Transverse colon (tissue), 3 donors: ENCODE data around the gene AEN.

ENCODE experiments used
- CTCF ChIP-seq, 5 experiments: fragments of 200-600 bp in 3 of 5; fragments of 450-650 bp in 2 of 5; sonication (generic) in 3 of 5; IDR thresholded peaks; 1 replicate in 2 of 5; 2 replicates in 3 of 5; pipeline ENCODE4 v1.5.1; 2016 to 2017; ENCODE audit warnings: antibody characterized with exemption in 5 of 5, inconsistent platforms in 3 of 5, mild to moderate bottlenecking in 2 of 5, moderate library complexity in 1 of 5
- POLR2A ChIP-seq: fragments of 450-650 bp; IDR thresholded peaks from one replicate; pipeline ENCODE4 v1.6.1; 2016; ENCODE audit warnings: antibody characterized with exemption, mild to moderate bottlenecking, moderate library complexity

GRCh38 chr15:88646951-88647350 is 25.8 kb downstream of the AEN start:
- TF ChIP-seq CTCF (IDR thresholded peaks at IDR 0.05) (no peak), POLR2A (no peak)
